GM12873 (cell line): ENCODE results near the gene ADA.
A peak's percentile ranks its signal among the peaks of the same experiment; 100 is the strongest.

Experiments used
- CTCF ChIP-seq: IDR thresholded peaks from 2 replicates; pipeline ENCODE4 v1.5.1; 2012; ENCODE audit warnings: low read depth, mild to moderate bottlenecking, moderate library complexity, low read length, control low read depth; ENCODE audit not compliant: insufficient read depth; ENCODE audit errors: missing control alignments

The ADA gene

GRCh38 chr20:44579313-44580081, 72.0 kb downstream of the ADA start:
- no peak for TF ChIP-seq CTCF

GRCh38 chr20:44576297-44576696, 75.2 kb downstream of the ADA start:
- TF ChIP-seq CTCF: peak; percentile 62

GRCh38 chr20:44574372-44574771, 77.1 kb downstream of the ADA start:
- no peak for TF ChIP-seq CTCF

- no peak for TF ChIP-seq CTCF
These were observed 78.0 kb downstream of the ADA start for GRCh38 chr20:44573501-44573869.

GRCh38 chr20:44572551-44573500, 78.7 kb downstream of the ADA start:
- TF ChIP-seq CTCF: no peak

- TF ChIP-seq CTCF: no peak
These were observed 80.0 kb downstream of the ADA start for GRCh38 chr20:44571362-44571988.

- no peak for TF ChIP-seq CTCF
These were observed 81.1 kb downstream of the ADA start for GRCh38 chr20:44570367-44570766.
